ENCODE data around the gene ATP4B. TPM values are rescaled to one million over a fixed set of nuclear protein-coding genes. Genes with fewer than 3 reads are reported as not detected.

The ATP4B gene
- total and polyA plus RNA-seq, 2 donors (not counting 3 experiments of a cell fraction or from before 2014, with no cell fraction given) = 0.06 TPM; not detected in 1

DNA sequence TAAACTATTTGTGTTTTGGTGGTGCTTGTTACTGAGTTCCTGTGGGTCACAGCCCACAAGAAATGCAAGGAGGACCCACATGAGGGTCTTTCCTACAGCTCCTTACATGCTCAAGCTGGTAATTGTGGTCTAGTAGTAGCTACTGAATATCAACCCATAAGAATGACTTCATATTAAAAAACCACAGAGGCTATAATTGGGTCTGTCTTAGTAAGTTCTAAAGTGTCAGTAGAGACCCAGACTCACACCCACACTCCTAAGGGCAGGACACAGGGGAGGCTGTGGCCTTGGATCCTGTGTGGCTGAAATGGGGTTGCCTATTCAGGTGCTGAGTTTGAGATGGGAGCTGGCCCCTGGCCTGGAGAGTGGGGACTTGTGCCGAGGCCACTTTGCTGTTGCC, 53.8 kb downstream of the ATP4B start:
- H4K20me1 ChIP-seq (replicated peaks; ENCODE audit: control insufficient read depth, extremely low read depth, insufficient read depth, low read length) = no peaks in the 10 kb centered on the region
- peaks cover 95% of the 10 kb centered on the region for H3K79me2 ChIP-seq (ENCODE audit: control insufficient read depth, insufficient read depth, low read length)
- intact Hi-C loops (cut with micrococcal nuclease) (no loop called here), dilution Hi-C loops (cut with MboI; ENCODE audit: extremely low pct_ligation_motif_present, low sequenced_read_pairs) (no loop called here)
- no peaks in the 10 kb centered on the region for H3K27me3 ChIP-seq (ENCODE audit: control insufficient read depth in 2 of 2, insufficient read depth in 2 of 2, low read length in 2 of 2)
- BruUV-seq (replicated peaks) = no TSS peak
- FAIRE-seq (no peak), DNase-seq (ENCODE audit: low read depth, low spot score) (no peak)
- POLR2A ChIA-PET = no interaction called here
- no peak overlapping the region for H3K9ac ChIP-seq (replicated peaks; ENCODE audit: extremely low read depth, insufficient read depth, low read length)
- H3K4me2 ChIP-seq (ENCODE audit: insufficient read depth, low read length) = no peak overlapping the region
- CTCF ChIA-PET = no interaction called here
- TF ChIP-seq, protein P1, sequence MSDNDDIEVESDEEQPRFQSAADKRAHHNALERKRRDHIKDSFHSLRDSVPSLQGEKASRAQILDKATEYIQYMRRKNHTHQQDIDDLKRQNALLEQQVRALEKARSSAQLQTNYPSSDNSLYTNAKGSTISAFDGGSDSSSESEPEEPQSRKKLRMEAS (IDR thresholded peaks at IDR 0.05; ENCODE audit: insufficient read depth, insufficient read length) = no peak
- TF ChIP-seq, protein P2, sequence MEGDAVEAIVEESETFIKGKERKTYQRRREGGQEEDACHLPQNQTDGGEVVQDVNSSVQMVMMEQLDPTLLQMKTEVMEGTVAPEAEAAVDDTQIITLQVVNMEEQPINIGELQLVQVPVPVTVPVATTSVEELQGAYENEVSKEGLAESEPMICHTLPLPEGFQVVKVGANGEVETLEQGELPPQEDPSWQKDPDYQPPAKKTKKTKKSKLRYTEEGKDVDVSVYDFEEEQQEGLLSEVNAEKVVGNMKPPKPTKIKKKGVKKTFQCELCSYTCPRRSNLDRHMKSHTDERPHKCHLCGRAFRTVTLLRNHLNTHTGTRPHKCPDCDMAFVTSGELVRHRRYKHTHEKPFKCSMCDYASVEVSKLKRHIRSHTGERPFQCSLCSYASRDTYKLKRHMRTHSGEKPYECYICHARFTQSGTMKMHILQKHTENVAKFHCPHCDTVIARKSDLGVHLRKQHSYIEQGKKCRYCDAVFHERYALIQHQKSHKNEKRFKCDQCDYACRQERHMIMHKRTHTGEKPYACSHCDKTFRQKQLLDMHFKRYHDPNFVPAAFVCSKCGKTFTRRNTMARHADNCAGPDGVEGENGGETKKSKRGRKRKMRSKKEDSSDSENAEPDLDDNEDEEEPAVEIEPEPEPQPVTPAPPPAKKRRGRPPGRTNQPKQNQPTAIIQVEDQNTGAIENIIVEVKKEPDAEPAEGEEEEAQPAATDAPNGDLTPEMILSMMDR (IDR thresholded peaks at IDR 0.05; ENCODE audit: extremely low read depth in 1 of 2, insufficient read depth in 1 of 2, low read depth in 1 of 2, low read length in 2 of 2) = no peak
- TF ChIP-seq EZH2 (IDR thresholded peaks at IDR 0.05; ENCODE audit: borderline replicate concordance, low read depth, low read length, severe bottlenecking) (no peak), FOS (IDR thresholded peaks at IDR 0.05; ENCODE audit: borderline replicate concordance, insufficient read depth, low read length) (no peak), GATA2 (IDR thresholded peaks at IDR 0.05; ENCODE audit: insufficient read depth, insufficient read length, low read depth, low read length) (no peak), MYC (IDR thresholded peaks at IDR 0.05; ENCODE audit: low read depth, low read length) (no peak), JUN (IDR thresholded peaks at IDR 0.05; ENCODE audit: borderline replicate concordance, insufficient read depth, insufficient read length, low read depth) (no peak), POLR2A (IDR thresholded peaks at IDR 0.05; ENCODE audit: low read depth, low read length) (no peak), POLR2AphosphoS5 (IDR thresholded peaks at IDR 0.05; ENCODE audit: insufficient read depth, low read depth, low read length) (no peak)
- no peak overlapping the region for H3K4me3 ChIP-seq (replicated peaks in 1 of 3; ENCODE audit: insufficient read depth in 1 of 3, low read depth in 1 of 3, low read length in 3 of 3)
- H2AFZ ChIP-seq (ENCODE audit: low read depth, low read length) = no peak overlapping the region
- peaks cover 3 to 23% of the 10 kb centered on the region in 2 experiments for H3K36me3 ChIP-seq (ENCODE audit: control insufficient read depth in 2 of 2, extremely low read depth in 1 of 2, insufficient read depth in 2 of 2, low read length in 2 of 2)
- no peaks in the 10 kb centered on the region for H3K9me3 ChIP-seq (replicated peaks; ENCODE audit: control insufficient read depth, insufficient read depth, low read length)
- H3K27ac ChIP-seq (ENCODE audit: insufficient read depth, low read depth, low read length) = no peak overlapping the region
- no peaks in the 10 kb centered on the region for H3K9me1 ChIP-seq (replicated peaks; ENCODE audit: control insufficient read depth, extremely low read depth, insufficient read depth, low read length)
- no peaks in the 10 kb centered on the region for H3K4me1 ChIP-seq (ENCODE audit: control insufficient read depth, extremely low read depth, insufficient read depth, low read length)

Measured in endothelial cell of umbilical vein (primary cell).